Neural progenitor cell (in vitro differentiated cells): ENCODE measurements around the gene AJAP1.

ENCODE experiments used
- EZH2 ChIP-seq: fragments of 200-600 bp; sonication (generic); IDR thresholded peaks from 2 replicates; pipeline ENCODE4 v1.6.1; 2017; ENCODE audit warnings: antibody characterized with exemption, mild to moderate bottlenecking, moderate library complexity
- EZH2phosphoT487 ChIP-seq: fragments of 200-600 bp; sonication (generic); IDR thresholded peaks from 2 replicates; pipeline ENCODE4 v1.6.1; 2017; ENCODE audit warnings: antibody characterized with exemption
- TF ChIP-seq, protein P1 (sequence below): fragments of 200-600 bp; sonication (generic); IDR thresholded peaks from 2 replicates; pipeline ENCODE4 v1.5.1; 2017; ENCODE audit warnings: antibody characterized with exemption, mild to moderate bottlenecking

- TF ChIP-seq, protein P1, sequence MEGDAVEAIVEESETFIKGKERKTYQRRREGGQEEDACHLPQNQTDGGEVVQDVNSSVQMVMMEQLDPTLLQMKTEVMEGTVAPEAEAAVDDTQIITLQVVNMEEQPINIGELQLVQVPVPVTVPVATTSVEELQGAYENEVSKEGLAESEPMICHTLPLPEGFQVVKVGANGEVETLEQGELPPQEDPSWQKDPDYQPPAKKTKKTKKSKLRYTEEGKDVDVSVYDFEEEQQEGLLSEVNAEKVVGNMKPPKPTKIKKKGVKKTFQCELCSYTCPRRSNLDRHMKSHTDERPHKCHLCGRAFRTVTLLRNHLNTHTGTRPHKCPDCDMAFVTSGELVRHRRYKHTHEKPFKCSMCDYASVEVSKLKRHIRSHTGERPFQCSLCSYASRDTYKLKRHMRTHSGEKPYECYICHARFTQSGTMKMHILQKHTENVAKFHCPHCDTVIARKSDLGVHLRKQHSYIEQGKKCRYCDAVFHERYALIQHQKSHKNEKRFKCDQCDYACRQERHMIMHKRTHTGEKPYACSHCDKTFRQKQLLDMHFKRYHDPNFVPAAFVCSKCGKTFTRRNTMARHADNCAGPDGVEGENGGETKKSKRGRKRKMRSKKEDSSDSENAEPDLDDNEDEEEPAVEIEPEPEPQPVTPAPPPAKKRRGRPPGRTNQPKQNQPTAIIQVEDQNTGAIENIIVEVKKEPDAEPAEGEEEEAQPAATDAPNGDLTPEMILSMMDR, result no peak
- TF ChIP-seq EZH2phosphoT487 (no peak), EZH2 (no peak)
Measured at GRCh38 chr1:4733446-4734177, 79.2 kb downstream of the AJAP1 start.
